GM11168 (cell line): ENCODE measurements around the gene CPEB1.

Experiments
- in situ Hi-C: fragments of 300-500 bp; cut with MboI; formaldehyde crosslinking; loops from one replicate; pipeline ENCODE4 v1.12.0; 2022; ENCODE audit warnings: low sequenced_read_pairs; ENCODE audit not compliant: unreplicated experiment

The CPEB1 gene

DNA sequence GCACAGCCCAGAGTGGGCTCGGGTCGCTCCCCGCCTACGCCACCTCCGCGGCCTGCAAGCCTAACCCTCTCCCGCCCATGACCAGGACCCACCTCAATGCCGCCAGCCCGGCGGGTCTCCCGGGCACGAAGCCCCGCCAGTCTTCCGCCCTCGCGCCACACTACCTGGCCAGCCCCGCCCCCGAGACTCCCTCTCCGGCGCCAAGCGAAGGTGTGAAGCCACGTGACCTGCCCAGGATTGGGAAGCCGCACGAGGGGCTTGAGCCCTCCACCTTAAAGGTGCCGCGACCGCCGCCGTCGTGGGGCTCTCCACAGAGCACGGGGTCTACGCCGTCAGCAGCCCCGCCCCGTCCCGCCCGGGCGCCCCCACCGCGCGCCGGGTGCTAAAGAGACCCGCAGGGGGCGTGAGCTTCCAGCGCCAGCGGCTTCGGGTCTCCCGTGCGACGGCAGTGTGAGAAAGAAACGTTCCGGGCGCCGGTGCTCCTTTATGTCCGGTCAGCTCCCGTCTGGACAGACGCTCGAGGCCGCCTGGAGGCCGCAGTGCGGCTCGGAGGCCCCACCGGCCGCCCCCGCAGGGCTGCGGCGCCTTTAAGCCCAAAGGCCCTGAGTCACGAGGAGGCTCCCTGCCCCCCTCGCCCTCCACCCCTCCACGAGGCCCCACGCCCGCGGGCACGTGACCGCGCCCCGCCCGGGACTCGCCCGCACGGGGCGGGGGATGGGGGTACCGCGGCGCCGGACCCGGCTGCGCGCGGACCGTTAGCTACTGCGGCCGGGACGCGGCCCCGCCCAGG, at the start of gene CPEB1:
Gene CPEB1, minus strand, starts transcription at position 319 of the 790 bp plus-strand sequence. CDS start 18,904 bp downstream, outside the sequence.
- in situ Hi-C loops = no loop called here

DNA sequence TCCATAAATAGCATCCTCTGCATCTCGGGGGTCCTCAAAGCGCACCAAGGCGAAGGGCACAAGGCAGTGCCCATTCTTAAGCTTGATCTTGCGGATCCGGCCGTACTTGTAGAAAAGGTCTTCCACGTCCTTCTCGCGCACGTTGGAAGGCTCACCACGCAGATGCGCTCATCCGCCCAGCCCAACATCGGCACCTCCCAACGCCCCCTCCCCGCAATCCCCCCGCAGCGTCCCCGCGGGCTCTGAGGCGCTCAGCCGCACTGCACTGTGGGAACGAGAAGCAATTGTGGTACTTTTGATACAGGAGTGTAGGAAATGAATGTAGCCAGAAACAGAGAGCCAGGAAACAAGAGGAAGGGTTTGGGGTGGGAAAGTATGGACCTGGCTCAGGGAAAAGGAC, 45.0 kb upstream of the CPEB1 start:
- in situ Hi-C loops = no loop called here

DNA sequence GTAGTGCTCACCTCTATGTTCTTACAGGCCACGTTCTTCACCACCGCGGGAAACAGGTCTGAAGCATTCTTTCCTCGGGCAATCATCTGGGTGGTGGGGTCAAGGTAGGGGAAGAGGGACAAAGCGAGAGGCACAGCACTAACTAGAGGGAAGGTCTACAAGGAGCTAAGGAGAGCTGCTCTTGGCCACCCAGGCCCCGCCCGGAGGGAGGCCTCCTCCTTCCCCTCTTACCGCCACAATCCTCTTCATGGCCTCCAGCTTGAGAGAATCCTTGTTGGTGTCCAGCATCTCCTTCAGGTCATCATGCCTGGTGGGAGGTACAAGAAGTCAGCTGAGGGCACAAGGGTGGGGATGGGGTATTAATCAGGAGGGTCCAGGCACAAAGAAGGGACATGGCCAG, 42.0 kb upstream of the CPEB1 start:
- in situ Hi-C loops = no loop called here

DNA sequence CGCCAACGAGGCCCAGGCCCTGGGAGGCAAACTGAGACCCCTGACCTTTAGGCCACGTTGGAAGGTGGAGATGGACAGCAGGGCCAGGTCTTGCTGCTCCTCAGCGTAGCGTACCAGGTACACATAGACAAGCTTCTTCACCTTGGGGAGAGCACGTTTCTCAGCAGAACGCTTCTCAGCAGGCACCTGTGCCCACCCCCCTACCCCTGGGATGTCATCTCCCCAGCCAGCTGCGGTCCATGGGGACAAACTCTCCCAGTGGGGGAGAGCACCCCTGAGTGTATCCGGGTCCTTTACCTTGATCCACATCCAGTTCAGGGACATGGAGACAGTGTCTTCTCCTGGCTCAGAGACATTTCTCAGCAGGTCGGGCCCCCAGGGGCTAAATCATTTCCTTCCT, 41.5 kb upstream of the CPEB1 start:
- in situ Hi-C loops = no loop called here

DNA sequence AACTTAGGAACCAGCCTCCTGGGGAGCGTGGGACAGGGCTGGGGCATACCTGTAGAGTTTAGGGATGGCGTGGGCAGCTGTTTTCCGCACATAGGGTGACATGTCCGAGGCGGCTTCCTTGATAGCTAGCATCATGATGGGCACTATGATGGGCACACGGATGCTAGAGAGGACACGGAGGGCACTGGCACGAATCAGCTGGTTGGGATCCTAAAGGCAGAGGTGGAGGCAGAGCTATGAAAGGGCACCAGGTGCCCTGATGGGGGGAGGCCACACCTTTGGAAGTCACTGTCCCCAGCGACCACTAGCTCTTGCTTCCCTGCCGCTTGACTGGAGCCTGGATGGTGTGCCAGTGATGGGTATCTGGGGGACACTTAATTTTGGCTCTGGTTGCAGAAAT, 34.2 kb upstream of the CPEB1 start:
- in situ Hi-C loops = no loop called here

DNA sequence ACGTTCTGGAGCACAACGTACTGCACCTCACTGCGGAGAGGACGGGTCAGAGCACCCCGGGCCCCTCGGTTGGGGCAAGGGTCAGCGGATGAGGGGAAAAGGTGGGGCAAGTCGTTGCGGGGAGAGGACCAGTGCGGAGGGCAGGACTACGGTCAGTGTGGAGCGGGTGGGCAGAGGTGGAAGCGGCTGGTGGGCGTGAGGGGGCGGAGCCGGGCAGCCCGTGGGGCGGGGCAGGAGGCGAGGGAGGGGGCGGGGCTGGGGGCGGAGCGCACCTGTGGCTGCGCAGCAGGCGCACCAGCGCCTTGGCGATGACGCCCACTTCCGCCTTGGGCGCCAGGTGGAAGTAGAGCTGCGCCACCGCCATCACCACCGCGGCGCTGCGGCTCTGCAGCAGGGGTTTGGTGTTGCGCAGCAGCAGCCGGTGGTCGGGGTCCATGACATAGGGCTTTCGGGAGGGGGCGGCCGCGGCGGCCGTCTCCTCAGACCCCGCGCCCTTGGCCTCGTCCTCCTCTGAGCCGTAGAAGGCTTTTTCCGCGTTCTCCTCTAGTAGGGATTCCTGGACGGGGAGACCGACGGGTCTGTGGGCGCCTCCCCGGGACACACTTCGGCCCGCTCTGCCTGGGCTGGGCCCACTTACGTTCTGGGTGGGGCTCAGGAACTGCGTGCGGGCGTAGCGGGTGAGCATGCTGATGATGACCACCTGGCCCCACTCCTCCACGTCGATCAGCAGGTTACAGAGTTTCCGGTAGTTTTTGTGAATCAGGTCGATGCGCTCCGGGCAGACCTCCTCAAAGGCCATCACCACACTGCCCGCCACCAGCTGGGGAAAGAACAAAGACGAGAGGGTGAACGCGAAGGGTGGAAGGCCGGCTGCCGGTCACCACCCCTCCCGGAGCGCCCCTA, 33.3 kb upstream of the CPEB1 start:
- in situ Hi-C loops = no loop called here

DNA sequence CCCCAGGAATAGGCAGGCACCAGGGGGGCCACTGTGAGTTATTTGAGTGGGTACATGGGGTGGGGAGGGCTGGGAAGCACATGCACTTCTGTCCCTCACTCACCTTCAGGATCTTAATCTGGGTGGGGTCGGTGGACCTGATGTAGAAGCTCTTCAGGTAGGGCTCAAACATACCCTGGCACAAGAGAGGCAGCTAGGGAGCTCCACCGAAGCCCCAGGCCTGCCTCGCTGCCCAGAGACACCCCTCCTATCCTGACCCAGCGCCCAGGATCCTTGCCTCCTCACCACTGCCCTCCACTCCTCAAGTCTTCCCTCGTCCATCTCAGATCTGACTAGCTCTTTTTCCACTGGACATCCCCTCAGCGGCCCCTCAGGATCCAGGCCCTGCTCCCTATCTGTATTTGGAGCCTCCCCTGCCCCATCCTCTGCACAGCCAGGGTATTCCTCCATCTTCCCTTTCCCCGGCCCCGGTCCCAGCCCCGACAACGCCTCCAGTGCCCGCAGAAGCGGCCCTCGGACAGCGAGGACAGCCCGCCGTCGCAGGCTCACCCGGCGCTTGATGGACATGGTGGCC, 32.5 kb upstream of the CPEB1 start:
- in situ Hi-C loops = no loop called here

DNA sequence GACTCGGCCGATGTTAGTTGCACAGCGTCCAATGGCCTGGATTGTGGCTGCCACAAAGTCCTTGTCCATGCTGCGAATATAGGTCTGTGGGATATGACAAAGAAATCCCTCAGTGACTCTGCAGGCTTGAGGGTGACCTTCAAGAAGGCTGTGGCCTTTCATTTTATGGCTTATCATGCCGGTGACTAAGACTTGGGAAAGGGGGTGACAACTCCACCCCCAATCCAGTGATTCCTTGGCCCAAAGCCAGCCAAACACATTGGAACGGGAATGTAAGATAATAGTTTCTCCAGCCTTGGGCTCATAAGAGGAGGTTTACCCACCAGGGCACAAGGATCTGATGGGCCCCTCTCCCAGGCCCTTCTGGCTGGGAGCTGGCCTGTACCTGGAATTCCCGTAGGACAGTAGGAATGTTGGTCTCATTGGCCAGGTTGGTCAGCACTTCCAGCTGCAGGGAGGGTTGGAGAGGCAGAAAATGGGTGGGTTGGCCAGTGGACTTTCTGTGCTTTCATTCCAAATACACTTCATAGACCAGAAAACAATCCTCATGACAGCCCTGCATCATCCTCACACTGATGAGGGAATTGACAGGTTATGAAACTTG, 30.7 kb upstream of the CPEB1 start:
- in situ Hi-C loops = no loop called here

DNA sequence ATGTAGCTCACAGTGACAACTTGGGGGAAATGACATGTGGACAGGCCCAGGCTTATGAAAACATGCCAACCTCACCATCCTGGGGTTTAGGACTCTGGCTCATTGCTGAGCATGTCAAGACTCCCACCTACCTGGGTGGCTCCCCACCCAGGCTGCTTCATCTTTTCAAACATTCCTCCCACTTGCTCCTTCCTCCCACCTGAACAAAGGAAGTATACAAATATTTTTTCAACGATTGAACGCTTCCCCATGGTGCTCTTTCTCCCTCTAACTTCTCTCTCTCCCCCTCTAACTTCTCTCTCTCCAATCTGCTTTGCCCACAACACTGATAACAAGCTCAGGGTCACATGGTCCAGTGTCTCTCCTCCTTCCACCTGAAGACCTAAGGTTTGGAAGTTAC, 27.7 kb upstream of the CPEB1 start:
- in situ Hi-C loops = no loop called here

DNA sequence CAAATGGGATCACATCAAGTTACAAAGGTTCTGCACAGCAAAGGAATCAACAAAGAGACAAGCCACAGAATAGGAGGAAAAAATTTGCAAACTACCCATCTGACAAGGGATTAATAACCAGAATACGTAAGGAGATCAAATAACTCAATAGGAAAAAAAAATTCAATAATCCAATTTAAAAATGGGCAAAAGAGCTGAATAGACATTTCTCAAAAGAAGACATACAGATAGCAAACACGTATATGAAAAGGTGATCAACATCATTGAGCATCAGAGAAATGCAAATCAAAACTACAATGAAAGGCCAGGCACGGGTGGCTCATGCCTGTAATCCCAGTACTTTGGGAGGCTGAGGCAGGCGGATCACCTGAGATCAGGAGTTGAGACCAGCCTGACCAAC, 23.5 kb upstream of the CPEB1 start:
- in situ Hi-C loops = no loop called here

DNA sequence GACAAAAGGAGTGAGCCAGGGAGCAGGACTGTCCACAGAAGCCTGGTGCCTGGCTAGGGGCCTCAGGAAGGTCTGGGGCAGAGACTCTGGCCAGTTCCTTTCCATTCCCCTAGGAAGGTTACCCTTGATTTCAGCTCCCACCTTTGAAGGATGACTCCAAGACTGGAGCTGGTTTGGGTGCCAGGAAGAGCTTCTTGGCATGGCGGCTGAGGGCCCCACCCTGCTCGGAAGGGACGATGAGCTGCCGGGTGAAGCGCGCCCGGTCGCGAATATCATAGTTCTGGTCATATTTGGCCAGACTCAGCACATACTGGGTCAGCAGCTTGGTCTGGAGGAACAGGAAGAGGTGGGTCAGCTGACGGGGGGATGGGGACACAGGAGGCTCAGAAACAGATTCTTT, 19.4 kb upstream of the CPEB1 start:
- in situ Hi-C loops = no loop called here

DNA sequence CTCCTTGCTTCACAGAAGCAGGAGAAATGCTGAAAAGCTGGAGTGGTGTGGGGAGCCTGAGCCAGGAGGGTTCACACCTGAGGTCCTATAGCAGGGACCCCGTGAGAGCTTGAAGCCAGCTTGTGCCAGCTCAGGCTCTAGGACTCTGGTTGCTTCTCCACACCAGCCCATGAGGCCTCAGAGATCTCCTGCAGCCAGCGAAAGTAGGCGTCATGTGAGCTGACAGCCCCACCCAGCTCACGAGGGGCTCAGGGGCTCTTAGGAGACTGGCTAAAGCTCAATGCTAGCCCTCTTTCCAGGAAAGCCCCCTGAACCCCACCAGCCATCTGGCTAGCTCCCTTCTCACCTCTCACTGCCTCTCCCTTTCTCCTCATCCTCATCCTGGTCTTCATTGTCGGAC, 16.9 kb upstream of the CPEB1 start:
- in situ Hi-C loops = no loop called here

DNA sequence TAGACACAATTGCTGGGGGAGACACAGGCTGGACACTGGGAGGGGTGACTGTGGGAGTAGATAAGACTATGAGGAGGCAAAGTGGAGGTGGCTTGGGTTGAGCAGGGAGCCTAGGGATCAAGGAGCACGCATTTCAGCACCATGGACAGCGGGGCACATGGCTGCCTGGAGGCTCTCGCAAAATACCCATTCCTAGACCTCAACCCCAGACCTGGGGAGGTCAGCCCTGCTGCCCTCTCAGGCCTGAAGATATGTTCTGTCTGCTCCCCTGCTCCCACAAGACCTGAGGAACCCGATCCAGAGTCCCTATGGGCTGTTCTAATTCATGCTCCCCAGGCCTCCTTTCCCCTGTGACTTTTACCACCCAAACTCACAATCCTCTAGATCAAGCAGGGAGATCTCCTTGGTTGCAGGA, 16.0 kb upstream of the CPEB1 start:
- in situ Hi-C loops = no loop called here

DNA sequence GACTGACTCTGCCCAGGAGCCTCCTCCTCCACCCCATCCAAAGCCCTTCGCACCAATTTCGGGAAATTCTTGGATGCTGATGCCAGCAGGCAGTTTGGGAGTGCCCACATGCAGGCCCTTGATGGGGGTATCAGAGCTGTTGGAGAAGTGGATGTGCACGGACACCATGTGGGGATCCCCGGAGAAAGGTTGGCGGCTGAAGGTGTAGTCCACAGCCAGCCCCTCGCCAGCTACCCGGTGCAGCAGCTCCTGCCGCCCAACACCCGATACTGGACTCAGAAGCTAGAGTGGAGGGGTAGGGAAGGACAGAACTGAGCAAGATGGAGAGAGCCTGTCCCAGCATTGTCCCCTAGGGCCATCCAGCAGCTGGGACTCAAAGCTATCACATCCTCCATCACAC, 15.5 kb upstream of the CPEB1 start:
- in situ Hi-C loops = no loop called here

DNA sequence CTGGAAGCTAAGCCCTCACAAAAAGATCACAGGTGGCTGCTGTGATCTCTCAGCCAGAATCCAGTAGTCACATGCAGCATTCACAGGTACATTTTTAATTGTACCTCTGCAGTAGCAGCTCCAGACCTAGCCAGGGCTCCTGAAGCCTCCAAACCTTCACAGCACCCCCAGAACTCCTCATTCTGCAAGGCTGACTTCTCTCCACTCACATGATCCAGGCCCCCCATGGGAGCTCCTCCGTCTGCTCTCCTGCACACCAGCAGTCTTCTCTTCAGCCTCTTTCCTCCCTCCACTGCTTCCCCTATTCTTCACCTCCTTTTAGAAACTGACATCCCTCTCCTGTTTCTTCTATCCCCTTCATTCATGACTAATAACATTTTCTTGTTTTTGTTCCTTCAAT, 13.2 kb upstream of the CPEB1 start:
- in situ Hi-C loops = no loop called here

DNA sequence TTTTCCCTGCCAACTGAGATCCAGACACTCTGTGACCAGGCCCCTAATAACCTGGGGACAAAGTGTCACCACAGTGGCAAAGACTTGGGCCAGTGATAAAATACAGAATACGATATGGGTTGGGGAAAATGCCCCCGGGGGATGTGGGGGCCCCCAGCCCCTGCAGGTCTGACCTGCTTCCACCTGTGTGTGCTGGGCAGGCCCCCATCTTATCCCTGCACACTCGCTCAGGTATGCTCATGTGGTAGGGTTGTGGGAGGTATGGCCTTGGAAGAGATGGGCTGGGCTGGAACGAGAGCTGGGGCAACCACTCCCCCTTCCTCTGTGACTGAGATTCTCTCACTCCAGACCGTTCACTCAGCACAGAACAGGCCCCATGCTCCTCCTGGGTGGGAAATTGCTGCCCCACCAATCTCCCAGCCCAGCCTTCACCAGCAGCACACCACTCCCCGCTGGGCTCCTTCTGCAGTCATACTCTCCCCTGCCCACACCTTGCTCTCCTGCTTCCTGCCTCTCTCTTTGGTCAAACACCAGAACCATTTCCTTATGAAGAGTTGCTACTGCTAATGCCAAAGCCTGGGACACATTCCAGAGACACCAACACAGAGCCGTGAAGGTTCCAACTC, 9.6 kb upstream of the CPEB1 start:
- in situ Hi-C loops = no loop called here

DNA sequence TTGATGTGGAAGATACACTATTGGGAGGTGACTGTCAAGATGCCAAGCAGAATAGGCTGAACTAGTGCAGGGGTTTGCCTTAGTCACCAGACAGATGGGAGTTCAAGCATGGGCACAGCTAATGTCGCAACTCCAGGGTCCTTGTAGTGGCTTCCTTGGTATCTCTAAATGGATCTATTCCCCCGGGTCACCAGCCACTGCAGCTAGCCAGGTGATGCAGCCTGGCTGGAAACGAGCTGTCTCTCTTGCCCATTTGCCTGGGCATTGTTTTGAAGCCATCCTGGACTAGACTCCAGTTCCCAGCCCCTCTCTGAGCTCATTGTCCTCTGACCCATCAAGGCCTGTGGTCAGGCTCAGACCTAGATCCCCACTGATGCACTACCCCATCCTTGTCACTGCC, 8.4 kb upstream of the CPEB1 start:
- in situ Hi-C loops = no loop called here

DNA sequence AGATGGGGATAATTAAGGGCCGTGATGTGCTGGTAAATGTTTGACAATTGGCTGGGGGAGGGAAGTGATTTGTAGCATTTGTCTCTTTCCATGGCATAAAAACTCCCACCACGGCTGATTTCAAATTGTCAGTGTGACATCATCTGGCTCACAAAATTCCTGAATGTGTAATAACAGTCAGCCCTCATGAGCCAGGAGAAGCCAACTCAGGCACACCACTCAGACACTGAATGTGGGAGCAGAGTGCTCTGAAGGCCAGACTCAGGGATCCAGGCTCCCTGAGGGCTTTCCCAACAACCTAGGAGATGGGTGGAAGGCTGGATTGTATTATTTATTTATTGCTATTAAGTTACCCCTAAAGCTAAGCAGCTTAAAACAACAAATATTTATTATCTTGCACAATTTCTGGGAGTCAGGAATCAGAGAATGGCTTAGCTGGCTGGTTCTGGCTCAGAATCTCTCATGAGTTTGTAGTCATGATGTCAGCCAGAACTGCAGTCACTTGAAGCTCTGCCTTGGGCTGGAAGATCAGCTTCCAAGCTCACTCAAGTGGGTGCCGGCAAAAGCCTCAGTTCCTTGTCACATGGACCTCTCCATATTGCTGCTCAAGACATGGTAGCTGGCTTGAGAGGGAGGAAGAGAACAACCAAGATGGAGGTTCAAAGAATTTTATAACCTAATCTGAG, 6.5 kb upstream of the CPEB1 start:
- in situ Hi-C loops = no loop called here

DNA sequence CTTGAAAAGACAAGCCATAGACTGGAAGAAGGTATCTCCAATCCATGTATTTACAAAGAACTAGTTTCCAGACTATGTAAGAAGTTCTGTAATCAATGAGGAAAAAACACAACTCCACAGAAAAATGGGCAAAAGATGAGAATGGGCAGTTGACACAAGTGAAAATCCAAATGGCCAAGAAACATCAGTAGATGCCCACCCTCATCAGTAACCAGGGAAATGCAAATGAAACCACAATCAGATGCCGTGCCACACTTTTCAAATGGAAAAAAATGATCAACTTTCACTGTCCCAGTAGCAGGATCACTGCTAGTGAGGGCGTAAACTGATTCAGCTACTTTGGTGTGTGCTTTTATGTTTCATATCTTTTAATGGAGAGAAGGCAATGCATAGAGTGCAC, 4.5 kb upstream of the CPEB1 start:
- in situ Hi-C loops = no loop called here
